Activated CD8-positive, alpha-beta memory T cell treated with anti-CD3 and anti-CD28 coated beads, Interleukin-2, amount 10 ng/mL, durations not matched to agents 7 days and 5 days (primary cell): ENCODE results near the gene CFAP77. TPM values are rescaled to one million over a fixed set of nuclear protein-coding genes. Genes with fewer than 3 reads are reported as not detected.

ENCODE experiments used
- ATAC-seq: fragments of 150-1000 bp; cut with Tn5 transposase; one replicate; pipeline ENCODE4 v1.10.0; 2021; ENCODE audit warnings: moderate library complexity
- CTCF ChIA-PET: fragments of 350-600 bp; sonication (Branson Sonifier 250); formaldehyde crosslinking; loops from one replicate; lab custom pipeline; 2021; ENCODE audit warnings: antibody characterized with exemption; lab: Charles Lee
- DNase-seq: peaks from one replicate; pipeline ENCODE4 v3.0.0-alpha.2; 2020
- H3K27ac Mint-ChIP-seq: one replicate; pipeline ENCODE4 v1.8.0; 2021; ENCODE audit warnings: mild to moderate bottlenecking, mixed read lengths
- H3K27me3 Mint-ChIP-seq: one replicate; pipeline ENCODE4 v1.8.0; 2021; ENCODE audit warnings: mixed read lengths
- H3K36me3 Mint-ChIP-seq: one replicate; pipeline ENCODE4 v1.8.0; 2021; ENCODE audit warnings: mild to moderate bottlenecking, mixed read lengths
- H3K4me1 Mint-ChIP-seq: one replicate; pipeline ENCODE4 v1.8.0; 2021; ENCODE audit warnings: mixed read lengths
- H3K4me3 Mint-ChIP-seq: one replicate; pipeline ENCODE4 v1.8.0; 2021; ENCODE audit warnings: mild to moderate bottlenecking, moderate library complexity, mixed read lengths
- H3K9me3 Mint-ChIP-seq: one replicate; pipeline ENCODE4 v1.8.0; 2022; ENCODE audit warnings: low read depth, mixed read lengths
- total RNA-seq, 2 experiments: library from RNA; stranded (reverse); gene quantifications; one replicate each; pipeline ENCODE4 v1.2.3, GENCODE V29; 2021

Gene CFAP77
- total RNA-seq, 2 experiments from 2014 or later = not detected

DNA sequence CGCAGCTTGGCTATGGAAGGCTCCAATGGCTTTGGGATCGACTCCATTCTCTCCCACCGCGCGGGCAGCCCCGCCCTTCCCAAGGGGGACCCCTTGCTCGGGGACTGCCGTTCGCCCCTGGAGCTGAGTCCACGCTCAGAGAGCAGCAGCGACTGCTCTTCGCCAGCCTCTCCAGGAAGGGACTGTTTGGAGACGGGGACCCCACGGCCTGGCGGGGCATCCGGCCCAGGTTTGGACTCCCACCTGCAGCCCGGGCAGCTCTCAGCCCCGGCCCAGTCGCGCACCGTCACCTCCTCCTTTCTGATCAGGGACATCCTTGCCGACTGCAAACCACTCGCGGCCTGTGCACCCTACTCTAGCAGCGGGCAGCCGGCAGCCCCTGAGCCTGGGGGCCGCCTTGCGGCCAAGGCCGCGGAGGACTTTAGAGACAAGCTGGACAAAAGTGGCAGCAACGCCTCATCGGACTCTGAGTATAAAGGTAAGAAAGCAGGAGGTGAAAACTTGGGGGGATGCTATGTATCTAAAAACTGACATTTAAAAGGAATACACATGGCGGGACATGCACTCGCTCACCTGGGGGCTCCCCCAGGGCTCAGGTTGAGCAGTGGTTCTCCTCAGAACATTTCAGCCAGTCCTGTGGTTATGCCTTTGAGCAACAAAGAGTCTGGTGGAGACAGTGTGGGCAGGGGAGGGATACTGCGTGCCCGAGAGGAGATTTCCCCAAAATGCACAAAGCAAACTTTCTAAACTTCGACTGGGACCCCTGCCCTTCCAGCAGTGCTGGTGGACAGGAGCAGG, 173.0 kb downstream of the CFAP77 start:
- Mint-ChIP-seq H3K4me3 (no peak overlapping the region), H3K4me1 (peaks cover 11% of the 10 kb centered on the region), H3K9me3 (no peaks in the 10 kb centered on the region), H3K27ac (no peak overlapping the region), H3K27me3 (peaks cover 89% of the 10 kb centered on the region), H3K36me3 (no peaks in the 10 kb centered on the region)
- ATAC-seq = no peak
- CTCF ChIA-PET = interaction anchor here (1.0 kb wide), 1 partner anchor 8 kb away, joined by 3 read pairs; no protein-coding TSS in a partner anchor
- no peak for DNase-seq

DNA sequence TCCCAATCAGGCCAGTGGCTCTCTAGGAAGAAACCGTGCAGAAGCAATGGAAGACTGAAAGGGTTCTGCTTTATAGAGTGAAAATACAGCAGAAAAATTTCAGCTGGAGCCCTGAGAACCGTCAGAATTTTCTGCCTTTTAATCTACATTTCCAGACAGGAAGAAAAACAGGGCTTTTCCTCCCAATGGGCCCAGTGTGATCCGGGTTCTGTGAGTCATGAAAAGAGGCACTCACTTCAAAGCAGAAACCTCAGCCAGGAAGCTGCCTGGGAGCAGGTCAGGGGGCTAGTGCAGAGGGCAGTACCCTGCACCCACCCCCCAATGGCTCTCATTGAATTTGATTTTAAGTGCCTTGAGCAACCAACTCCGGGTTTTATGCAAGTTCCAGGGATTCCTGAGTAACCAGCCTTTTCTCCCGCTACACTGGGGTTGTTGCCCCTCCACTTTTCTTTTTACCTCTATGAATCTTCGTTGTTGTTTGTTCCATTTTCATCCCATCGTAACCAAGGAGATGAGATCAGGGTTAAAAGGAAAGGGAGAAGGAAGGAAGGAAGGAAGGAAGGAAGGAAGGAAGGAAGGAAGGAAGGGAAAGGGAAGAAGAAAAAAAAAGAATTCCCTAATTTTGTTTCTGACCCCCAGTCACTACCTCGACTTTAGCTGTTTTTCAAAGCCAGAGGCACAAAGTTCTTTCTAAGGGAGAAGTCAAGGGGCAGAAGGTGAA, 173.7 kb downstream of the CFAP77 start:
- no peak for ATAC-seq
- DNase-seq = no peak
- CTCF ChIA-PET = interaction anchor here (1.0 kb wide), 1 partner anchor 9 kb away, joined by 3 read pairs; no protein-coding TSS in a partner anchor
- no peaks in the 10 kb centered on the region for H3K36me3 Mint-ChIP-seq
- H3K4me1 Mint-ChIP-seq = peaks cover 11% of the 10 kb centered on the region
- no peak overlapping the region for H3K4me3 Mint-ChIP-seq
- H3K27me3 Mint-ChIP-seq = peaks cover 89% of the 10 kb centered on the region
- H3K27ac Mint-ChIP-seq = no peak overlapping the region
- no peaks in the 10 kb centered on the region for H3K9me3 Mint-ChIP-seq

DNA sequence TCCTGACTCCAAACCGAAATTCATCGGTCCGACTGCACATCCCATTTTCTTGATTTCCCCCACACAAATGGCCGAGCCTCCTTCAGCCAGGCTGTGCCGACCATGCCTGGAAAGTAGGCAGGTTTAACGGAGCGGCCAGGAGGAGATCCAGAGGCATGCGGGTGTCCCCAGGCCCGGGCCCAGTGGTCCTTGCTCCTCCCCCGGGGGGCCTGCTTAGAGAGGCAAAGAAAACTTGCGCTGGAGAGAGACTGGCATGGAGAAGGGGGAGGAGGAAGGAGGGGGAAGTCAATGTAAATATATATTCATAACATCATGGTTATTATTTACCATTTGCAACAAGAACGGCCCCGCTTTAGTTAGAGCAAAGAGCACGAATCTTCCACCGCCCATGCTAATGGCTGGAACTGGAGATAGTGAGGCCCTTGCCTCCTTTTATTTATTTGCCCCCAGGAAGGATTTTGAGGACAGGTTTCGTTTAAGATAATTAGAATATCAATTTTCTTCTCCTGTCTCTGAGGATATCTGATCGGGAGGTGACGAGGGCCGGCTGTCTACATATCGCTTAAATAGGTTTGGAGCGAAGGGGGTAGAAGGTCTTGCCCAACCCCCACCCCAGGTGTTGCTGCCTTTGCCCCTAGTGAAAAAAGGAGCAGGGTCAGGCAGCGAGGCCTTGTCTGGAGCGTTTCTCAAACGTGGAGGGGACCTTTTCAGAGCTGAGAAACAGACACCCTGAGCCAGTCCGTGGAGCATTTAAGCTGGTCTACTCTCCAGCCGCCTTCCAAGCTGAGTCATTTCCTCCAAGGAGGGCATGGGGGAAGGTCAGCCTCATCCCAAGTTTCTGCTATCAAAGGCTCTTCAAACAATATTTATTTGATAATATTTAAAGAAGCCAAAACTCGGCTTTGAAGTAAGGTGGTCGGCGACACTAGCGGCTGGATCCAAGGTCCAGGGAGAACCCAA, 174.9 kb downstream of the CFAP77 start:
- Mint-ChIP-seq H3K36me3 (no peaks in the 10 kb centered on the region), H3K4me1 (peaks cover 11% of the 10 kb centered on the region), H3K27ac (peak overlapping the region; percentile 8), H3K4me3 (no peak overlapping the region), H3K27me3 (peaks cover 87% of the 10 kb centered on the region), H3K9me3 (no peaks in the 10 kb centered on the region)
- ATAC-seq (no peak), DNase-seq (no peak)
- CTCF ChIA-PET = no interaction called here

DNA sequence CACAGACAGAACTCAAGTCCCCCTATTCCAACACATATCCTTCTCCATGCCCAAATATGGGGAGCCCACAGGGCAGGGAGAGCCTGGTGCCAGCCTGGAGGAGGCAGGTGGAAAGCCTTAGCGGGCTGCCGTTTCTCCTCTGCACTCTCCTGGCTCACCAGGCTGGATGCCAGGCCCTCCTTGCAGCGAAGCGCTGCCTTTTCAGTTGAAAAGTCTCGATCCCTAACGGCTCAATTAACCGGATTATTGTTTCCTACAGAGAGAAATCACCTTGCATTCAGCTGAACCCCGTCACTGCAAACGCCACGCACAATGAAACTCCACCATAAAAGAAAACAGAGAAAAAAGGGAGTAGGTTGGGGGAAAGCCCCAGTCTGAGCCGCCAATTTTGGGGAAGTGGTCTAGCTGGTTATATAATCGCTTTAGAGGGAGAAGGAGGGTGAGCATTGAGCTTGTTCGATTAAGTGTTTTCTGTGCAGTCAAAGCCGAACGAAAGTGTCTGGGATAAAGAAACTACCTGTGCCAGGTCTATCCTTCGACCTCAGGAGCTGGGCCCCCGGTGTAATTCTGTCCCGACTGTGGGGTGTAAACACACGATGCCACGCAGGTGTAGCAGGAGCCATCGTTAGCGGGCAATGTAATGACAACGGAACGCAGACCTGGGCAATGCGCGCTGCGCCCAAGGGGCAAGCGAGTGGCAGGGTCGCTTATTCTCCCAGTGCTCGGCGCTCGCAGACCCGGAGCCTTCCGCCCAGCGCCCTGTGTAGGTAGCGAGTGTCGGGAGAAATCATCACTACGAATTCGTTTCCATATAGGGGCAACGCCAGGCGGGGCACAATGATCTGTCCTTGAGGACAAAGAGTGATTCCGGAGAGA, 176.2 kb downstream of the CFAP77 start:
- ATAC-seq = no peak
- Mint-ChIP-seq H3K9me3 (no peaks in the 10 kb centered on the region), H3K36me3 (no peaks in the 10 kb centered on the region), H3K4me3 (no peak overlapping the region), H3K4me1 (peaks cover 9% of the 10 kb centered on the region), H3K27ac (peak overlapping the region; percentile 45), H3K27me3 (peaks cover 86% of the 10 kb centered on the region)
- CTCF ChIA-PET = interaction anchor here (1.1 kb wide), 1 partner anchor 174 kb away, joined by 3 read pairs; no protein-coding TSS in a partner anchor
- DNase-seq = no peak

DNA sequence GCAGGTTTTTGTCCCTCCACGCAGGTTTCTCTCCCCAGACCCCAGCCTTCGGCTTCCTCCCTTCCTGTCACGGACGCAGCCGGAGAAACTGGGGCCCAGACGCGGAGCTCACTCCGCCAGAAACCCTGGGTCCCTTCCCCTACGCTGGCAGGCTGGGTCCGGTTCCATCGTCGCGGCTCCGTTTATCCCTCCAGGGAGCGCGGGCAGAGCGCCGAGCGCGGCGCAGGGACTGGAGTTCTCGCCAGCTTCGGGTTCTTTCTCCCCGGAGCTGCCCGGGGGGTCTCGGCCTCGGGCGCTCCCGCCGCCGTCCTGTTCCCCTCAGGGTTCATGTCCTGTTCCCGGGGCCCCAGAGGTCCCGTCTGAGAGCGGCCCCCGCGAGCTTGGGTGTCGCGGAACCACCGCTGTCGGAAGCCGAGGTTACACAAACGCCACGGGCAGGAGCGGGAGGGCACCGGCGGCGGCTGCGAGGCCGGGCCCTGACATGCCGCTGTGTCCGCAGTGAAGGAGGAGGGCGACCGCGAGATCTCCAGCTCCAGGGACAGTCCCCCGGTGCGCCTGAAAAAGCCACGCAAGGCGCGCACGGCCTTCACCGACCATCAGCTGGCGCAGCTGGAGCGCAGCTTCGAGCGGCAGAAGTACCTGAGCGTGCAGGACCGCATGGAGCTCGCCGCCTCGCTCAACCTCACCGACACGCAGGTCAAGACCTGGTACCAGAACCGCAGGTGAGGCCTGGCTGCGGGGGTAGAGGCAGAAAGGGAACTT, 177.0 kb downstream of the CFAP77 start:
- Mint-ChIP-seq H3K27me3 (peaks cover 86% of the 10 kb centered on the region), H3K36me3 (no peaks in the 10 kb centered on the region), H3K27ac (no peak overlapping the region), H3K4me1 (peaks cover 2% of the 10 kb centered on the region), H3K4me3 (no peak overlapping the region), H3K9me3 (no peaks in the 10 kb centered on the region)
- ATAC-seq (no peak), DNase-seq (no peak)
- CTCF ChIA-PET = interaction anchor here (1.1 kb wide), 2 partner anchors 8 to 174 kb away, joined by 3 to 4 read pairs; no protein-coding TSS in a partner anchor

DNA sequence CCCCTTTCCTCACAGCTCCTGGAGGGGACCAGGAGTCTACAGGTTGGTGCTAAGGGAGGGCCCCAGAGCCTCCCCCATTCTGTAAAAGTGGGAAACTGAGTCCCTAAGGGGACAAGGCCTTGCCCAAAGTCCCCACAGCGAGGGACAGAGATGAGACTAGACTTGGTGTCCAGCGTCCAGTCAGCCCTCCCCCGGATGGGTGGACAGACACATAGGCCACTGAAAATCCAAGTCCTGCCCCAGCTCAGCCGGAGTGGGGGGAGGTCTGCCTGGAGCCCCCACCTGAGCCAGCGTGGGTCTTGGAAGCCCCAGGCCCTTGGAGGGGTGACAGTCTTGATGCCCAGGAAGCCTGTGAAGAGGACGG, 177.6 kb downstream of the CFAP77 start:
- Mint-ChIP-seq H3K4me1 (peaks cover 2% of the 10 kb centered on the region), H3K4me3 (no peak overlapping the region), H3K36me3 (no peaks in the 10 kb centered on the region), H3K9me3 (no peaks in the 10 kb centered on the region), H3K27ac (no peak overlapping the region), H3K27me3 (peaks cover 86% of the 10 kb centered on the region)
- DNase-seq (no peak), ATAC-seq (no peak)
- CTCF ChIA-PET = interaction anchor here (1.1 kb wide), 1 partner anchor 8 kb away, joined by 4 read pairs; no protein-coding TSS in a partner anchor

DNA sequence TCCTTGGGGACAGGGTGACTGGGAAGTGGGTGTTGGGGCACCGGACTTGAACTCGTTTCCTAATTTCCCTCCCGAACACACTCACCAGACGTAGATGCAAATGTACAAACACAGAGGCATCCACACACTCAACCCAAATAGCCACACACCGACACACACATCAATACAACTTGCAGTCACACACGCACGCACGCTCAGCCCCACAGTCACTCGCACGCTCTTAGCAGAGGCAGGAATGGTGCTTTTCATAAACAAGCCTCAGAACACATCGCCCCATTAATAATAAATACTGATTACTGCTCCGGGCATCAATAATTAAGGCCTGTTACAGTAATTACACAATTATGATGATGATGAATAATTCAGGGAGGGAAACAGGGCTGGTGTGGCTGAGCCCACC, 178.1 kb downstream of the CFAP77 start:
- CTCF ChIA-PET = interaction anchor here (1.1 kb wide), 1 partner anchor 9 kb away, joined by 4 read pairs; no protein-coding TSS in a partner anchor
- no peaks in the 10 kb centered on the region for H3K9me3 Mint-ChIP-seq
- DNase-seq (no peak), ATAC-seq (no peak)
- H3K27ac Mint-ChIP-seq = no peak overlapping the region
- peaks cover 2% of the 10 kb centered on the region for H3K4me1 Mint-ChIP-seq
- no peak overlapping the region for H3K4me3 Mint-ChIP-seq
- no peaks in the 10 kb centered on the region for H3K36me3 Mint-ChIP-seq
- H3K27me3 Mint-ChIP-seq = peaks cover 83% of the 10 kb centered on the region

DNA sequence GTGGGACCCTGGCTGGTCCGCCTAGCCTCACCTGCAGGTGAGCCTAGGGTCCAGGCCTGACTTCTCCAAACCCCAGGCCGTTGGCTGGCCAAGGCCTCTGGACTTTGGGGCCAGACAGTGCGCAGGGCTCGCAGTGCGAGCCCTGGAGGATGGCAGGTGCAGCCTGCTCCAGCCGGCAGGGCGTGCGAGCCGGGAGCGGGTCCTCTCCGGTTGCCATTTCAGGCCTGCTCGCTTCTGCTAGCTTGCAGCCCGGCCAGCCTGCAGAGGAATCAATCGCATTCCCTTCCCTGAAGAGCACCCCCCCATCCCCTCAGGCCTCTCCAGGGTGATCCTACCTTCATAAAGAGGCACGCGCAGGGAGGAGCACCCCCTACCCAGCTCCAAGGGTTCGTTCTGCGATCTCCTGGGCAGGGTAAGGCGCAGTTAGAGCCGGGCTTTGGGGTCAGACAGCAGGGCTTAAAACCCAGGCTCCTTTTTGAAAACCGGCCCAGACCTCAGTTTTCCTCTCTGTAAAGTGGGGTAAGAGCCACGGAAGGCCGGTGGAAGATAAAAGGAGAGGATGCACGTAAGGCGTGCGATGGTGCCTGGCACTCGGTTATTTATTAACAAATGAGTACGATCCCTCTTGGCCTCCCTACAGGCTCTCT, 178.6 kb downstream of the CFAP77 start:
- Mint-ChIP-seq H3K4me3 (no peak overlapping the region), H3K27me3 (peaks cover 78% of the 10 kb centered on the region), H3K27ac (no peak overlapping the region), H3K9me3 (no peaks in the 10 kb centered on the region), H3K4me1 (peaks cover 2% of the 10 kb centered on the region), H3K36me3 (no peaks in the 10 kb centered on the region)
- no peak for ATAC-seq
- no peak for DNase-seq
- CTCF ChIA-PET = no interaction called here

DNA sequence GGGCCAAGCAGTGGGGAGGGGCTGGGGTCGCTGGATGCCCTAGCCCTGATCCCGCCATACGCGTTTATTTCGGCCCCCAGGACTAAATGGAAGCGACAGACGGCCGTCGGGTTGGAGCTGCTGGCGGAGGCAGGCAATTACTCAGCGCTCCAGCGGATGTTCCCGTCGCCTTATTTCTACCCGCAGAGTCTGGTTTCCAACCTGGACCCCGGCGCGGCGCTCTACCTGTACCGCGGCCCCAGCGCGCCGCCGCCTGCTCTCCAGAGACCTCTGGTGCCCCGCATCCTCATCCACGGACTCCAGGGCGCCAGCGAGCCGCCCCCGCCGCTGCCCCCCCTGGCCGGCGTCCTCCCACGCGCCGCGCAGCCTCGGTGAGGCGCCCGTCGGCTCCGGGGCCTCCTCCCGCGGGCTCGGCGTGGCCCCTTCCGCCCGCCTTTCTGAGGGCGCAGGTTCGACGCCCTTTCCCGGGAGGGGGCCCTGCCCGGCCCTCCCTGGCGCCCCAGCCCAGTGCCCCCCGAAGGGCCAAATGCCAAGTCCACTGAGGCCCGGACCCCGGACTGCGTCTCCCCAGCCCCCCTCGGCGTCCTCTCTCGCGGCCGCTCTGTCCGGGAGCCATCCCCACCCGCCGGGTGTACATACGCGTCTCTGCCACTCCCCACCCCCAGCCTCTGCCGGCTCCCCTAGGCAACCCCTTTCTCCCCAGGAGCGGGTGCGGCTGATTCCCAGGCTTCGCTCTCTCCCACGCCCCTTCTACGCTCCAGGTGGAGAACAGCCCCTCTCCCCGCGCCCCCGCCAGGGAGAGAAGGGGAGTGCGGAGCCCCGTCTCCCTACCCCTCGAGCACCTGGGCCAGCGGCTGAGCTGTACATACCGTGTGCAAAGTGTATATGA, 179.4 kb downstream of the CFAP77 start:
- Mint-ChIP-seq H3K27me3 (peaks cover 71% of the 10 kb centered on the region), H3K27ac (no peak overlapping the region), H3K36me3 (peaks cover 2% of the 10 kb centered on the region), H3K9me3 (no peaks in the 10 kb centered on the region), H3K4me1 (peaks cover 2% of the 10 kb centered on the region), H3K4me3 (no peak overlapping the region)
- no peak for ATAC-seq
- CTCF ChIA-PET = interaction anchor here (0.6 kb wide), 1 partner anchor 155 kb away, joined by 3 read pairs; no protein-coding TSS in a partner anchor
- no peak for DNase-seq

DNA sequence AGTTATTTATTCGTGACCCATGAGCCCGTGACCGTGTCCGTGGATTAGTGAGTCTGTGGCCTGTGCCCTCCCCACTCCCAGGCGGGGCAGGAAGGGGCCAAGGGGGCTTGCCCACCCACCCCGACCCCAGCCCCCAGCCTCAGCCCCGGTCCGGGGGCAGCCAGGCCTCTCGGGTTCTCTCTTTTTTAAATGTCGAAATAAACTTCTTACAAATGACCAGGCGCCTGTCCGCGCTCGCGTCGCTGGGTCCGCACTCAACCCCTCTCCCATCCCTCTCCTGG, 180.0 kb downstream of the CFAP77 start:
- CTCF ChIA-PET = no interaction called here
- no peaks in the 10 kb centered on the region for H3K9me3 Mint-ChIP-seq
- peaks cover 2% of the 10 kb centered on the region for H3K4me1 Mint-ChIP-seq
- no peak overlapping the region for H3K27ac Mint-ChIP-seq
- ATAC-seq (no peak), DNase-seq (no peak)
- H3K27me3 Mint-ChIP-seq = peaks cover 65% of the 10 kb centered on the region
- peaks cover 2% of the 10 kb centered on the region for H3K36me3 Mint-ChIP-seq
- H3K4me3 Mint-ChIP-seq = no peak overlapping the region
